CD4-positive, alpha-beta memory T cell (primary cell): ENCODE measurements around the gene RPL15. TPM values are rescaled to one million over a fixed set of nuclear protein-coding genes. Genes with fewer than 3 reads are reported as not detected.

Source experiments
- CTCF ChIA-PET: fragments of 350-600 bp; sonication (Branson Sonifier 250); formaldehyde crosslinking; loops from one replicate; lab custom pipeline; 2021; ENCODE audit warnings: inconsistent platforms; ENCODE audit not compliant: partially characterized antibody; lab: Charles Lee
- POLR2A ChIA-PET: fragments of 350-600 bp; sonication (Branson Sonifier 250); formaldehyde crosslinking; loops from one replicate; lab custom pipeline; 2021; ENCODE audit not compliant: partially characterized antibody; lab: Charles Lee
- DNase-seq, 5 donors: peaks; one replicate each; pipeline versions ENCODE4 v3.0.0 to v3.0.0-alpha.2; 2020 to 2022; ENCODE audit warnings: mixed read lengths in 1 of 5
- H3K27ac ChIP-seq: one replicate; pipeline ENCODE4 v1.7.0; 2013; ENCODE audit warnings: low read depth, low read length
- H3K27me3 ChIP-seq: 2 replicates; pipeline ENCODE4 v1.7.0; 2013; ENCODE audit warnings: mild to moderate bottlenecking, low read length, moderate library complexity; ENCODE audit not compliant: insufficient read depth
- H3K36me3 ChIP-seq: 2 replicates; pipeline ENCODE4 v1.7.0; 2013; ENCODE audit warnings: mild to moderate bottlenecking, low read length, moderate library complexity; ENCODE audit not compliant: insufficient read depth
- H3K4me1 ChIP-seq: 2 replicates; pipeline ENCODE4 v1.7.0; 2013; ENCODE audit warnings: mild to moderate bottlenecking, low read length, moderate library complexity; ENCODE audit not compliant: insufficient read depth
- H3K4me3 ChIP-seq, 2 donors: one replicate each; pipeline ENCODE4 v1.7.0; 2013; ENCODE audit warnings: low read length in 2 of 2, mild to moderate bottlenecking in 1 of 2
- H3K9me3 ChIP-seq, 2 donors: one replicate each; pipeline ENCODE4 v1.7.0; 2013; ENCODE audit warnings: low read length in 2 of 2, control low read depth in 1 of 2; ENCODE audit not compliant: control insufficient read depth in 1 of 2
- H3K27ac Mint-ChIP-seq, 7 donors: one replicate each; pipeline ENCODE4 v1.8.0; 2020 to 2021; ENCODE audit warnings: mixed read lengths in 7 of 7, mild to moderate bottlenecking in 6 of 7, inconsistent platforms in 3 of 7, moderate library complexity in 3 of 7
- H3K27me3 Mint-ChIP-seq, 2 donors: one replicate each; pipeline ENCODE4 v1.8.0; 2020 to 2021; ENCODE audit warnings: mixed read lengths in 2 of 2
- H3K36me3 Mint-ChIP-seq, 2 donors: one replicate each; pipeline ENCODE4 v1.8.0; 2020 to 2021; ENCODE audit warnings: mixed read lengths in 2 of 2, inconsistent platforms in 1 of 2, mild to moderate bottlenecking in 1 of 2
- H3K4me1 Mint-ChIP-seq, 4 donors: one replicate each; pipeline ENCODE4 v1.8.0; 2020 to 2021; ENCODE audit warnings: mixed read lengths in 4 of 4, mild to moderate bottlenecking in 1 of 4
- H3K4me3 Mint-ChIP-seq, 8 donors: one replicate each; pipeline ENCODE4 v1.8.0; 2020 to 2021; ENCODE audit warnings: mixed read lengths in 8 of 8, mild to moderate bottlenecking in 7 of 8, moderate library complexity in 6 of 8, inconsistent platforms in 3 of 8
- H3K9me3 Mint-ChIP-seq, 8 donors: one replicate each; pipeline ENCODE4 v1.8.0; 2020 to 2021; ENCODE audit warnings: mixed read lengths in 8 of 8, mild to moderate bottlenecking in 5 of 8, inconsistent platforms in 3 of 8, moderate library complexity in 1 of 8
- intact Hi-C: fragments of 100-400 bp; cut with micrococcal nuclease; formaldehyde crosslinking; loops from one replicate; pipeline ENCODE4 v1.15.1; 2023
- polyA plus RNA-seq, 2 donors: library from polyadenylated mRNA; unstranded; fragments of 300-500 nt; fragmentation: Illumina TruSeq; gene quantifications; one replicate each; pipeline ENCODE4 v1.2.3, GENCODE V29; 2021
- total RNA-seq, 2 experiments: library from RNA; stranded (reverse); gene quantifications; one replicate each; pipeline ENCODE4 v1.2.3, GENCODE V29; 2021

Gene RPL15
- total and polyA plus RNA-seq, 4 experiments from 2014 or later = 1,856 to 4,720 (median 3,328) TPM

GRCh38 chr3:23945663-23945912 is 28.7 kb downstream of the RPL15 start:
- ChIA-PET CTCF (interaction anchor here (1.0 to 1.4 kb wide), 2 partner anchors 29 to 57 kb away, joined by 4 to 5 read pairs; partner anchors contain the start of genes NKIRAS1 and RPL15), POLR2A (interaction anchor here (1.1 to 8.8 kb wide), 2 partner anchors 28 to 103 kb away, joined by 4 to 142 read pairs; partner anchors contain the start of genes NKIRAS1 and RPL15)
- DNase-seq = no peak
- Mint-ChIP-seq H3K4me3 (peak overlapping the region in 5 of 8 donors; percentile 36 to 69 (median 58)), H3K36me3 (peaks cover 15 to 22% of the 10 kb centered on the region in 2 donors), H3K9me3 (no peaks in the 10 kb centered on the region), H3K4me1 (peaks cover 35 to 56% (median 42%) of the 10 kb centered on the region in 4 donors), H3K27ac (peak overlapping the region in 3 of 7 donors; percentile 23 to 96 (median 63)), H3K27me3 (no peaks in the 10 kb centered on the region)
- Histone ChIP-seq H3K9me3 (no peaks in the 10 kb centered on the region), H3K27me3 (no peaks in the 10 kb centered on the region), H3K27ac (peak overlapping the region; percentile 94), H3K4me3 (peak overlapping the region in 1 of 2 donors; percentile 58), H3K36me3 (no peaks in the 10 kb centered on the region), H3K4me1 (peaks cover 50% of the 10 kb centered on the region)
- intact Hi-C loops = loop anchor here (1.0 to 2.0 kb wide), 5 partner anchors 28 to 1837 kb away; partner anchors contain the start of genes NGLY1, RPL15 and TOP2B

GRCh38 chr3:23945913-23946687 is 29.2 kb downstream of the RPL15 start:
- peak; percentile 97 to 98 (median 98) for DNase-seq
- Mint-ChIP-seq H3K4me1 (peaks cover 37 to 61% (median 45%) of the 10 kb centered on the region in 4 donors), H3K36me3 (peaks cover 15 to 22% of the 10 kb centered on the region in 2 donors), H3K27ac (peak overlapping the region; percentile 93 to 96 (median 95)), H3K9me3 (no peaks in the 10 kb centered on the region), H3K4me3 (peak overlapping the region; percentile 85 to 95 (median 88)), H3K27me3 (no peaks in the 10 kb centered on the region)
- Histone ChIP-seq H3K9me3 (no peaks in the 10 kb centered on the region), H3K4me3 (peak overlapping the region; percentile 83 to 86), H3K27me3 (no peaks in the 10 kb centered on the region), H3K27ac (peak overlapping the region; percentile 94), H3K36me3 (no peaks in the 10 kb centered on the region), H3K4me1 (peaks cover 53% of the 10 kb centered on the region)
- POLR2A ChIA-PET = interaction anchor here (1.1 to 8.8 kb wide), 2 partner anchors 28 to 104 kb away, joined by 4 to 142 read pairs; partner anchors contain the start of genes NKIRAS1 and RPL15
- intact Hi-C loops = loop anchor here (1.0 to 2.0 kb wide), 5 partner anchors 29 to 1837 kb away; partner anchors contain the start of genes NGLY1, RPL15 and TOP2B
- CTCF ChIA-PET = interaction anchor here (1.0 to 1.4 kb wide), 2 partner anchors 29 to 57 kb away, joined by 4 to 5 read pairs; partner anchors contain the start of genes NKIRAS1 and RPL15

- POLR2A ChIA-PET = interaction anchor here (8.8 kb wide), 1 partner anchor 31 kb away, joined by 142 read pairs; the partner anchor contains the start of genes NKIRAS1 and RPL15
- no peaks in the 10 kb centered on the region for H3K27me3 ChIP-seq
- peaks cover 76% of the 10 kb centered on the region for H3K4me1 ChIP-seq
- no peaks in the 10 kb centered on the region for H3K27me3 Mint-ChIP-seq
- H3K27ac Mint-ChIP-seq = peak overlapping the region in 2 of 7 donors; percentile 9 to 96
- H3K4me3 Mint-ChIP-seq = no peak overlapping the region
- peaks cover 15 to 31% of the 10 kb centered on the region in 2 donors for H3K36me3 Mint-ChIP-seq
- H3K9me3 Mint-ChIP-seq = peaks cover 0 to 2% (median 0%) of the 10 kb centered on the region in 8 donors
- no peak for DNase-seq
- H3K4me1 Mint-ChIP-seq = peaks cover 56 to 83% (median 65%) of the 10 kb centered on the region in 4 donors
- H3K27ac ChIP-seq = no peak overlapping the region
- H3K36me3 ChIP-seq = no peaks in the 10 kb centered on the region
- H3K9me3 ChIP-seq = no peaks in the 10 kb centered on the region
- intact Hi-C loops = no loop called here
- CTCF ChIA-PET = no interaction called here
- H3K4me3 ChIP-seq = no peak overlapping the region
Measured at GRCh38 chr3:23948761-23949160, 31.8 kb downstream of the RPL15 start.

GRCh38 chr3:23949784-23950183 is 32.9 kb downstream of the RPL15 start:
- Histone ChIP-seq H3K27me3 (no peaks in the 10 kb centered on the region), H3K4me3 (no peak overlapping the region), H3K36me3 (peaks cover 4% of the 10 kb centered on the region), H3K9me3 (no peaks in the 10 kb centered on the region), H3K27ac (peak overlapping the region; percentile 17), H3K4me1 (peaks cover 81% of the 10 kb centered on the region)
- Mint-ChIP-seq H3K27me3 (no peaks in the 10 kb centered on the region), H3K4me3 (peak overlapping the region; percentile 68 to 89 (median 73)), H3K9me3 (peaks cover 0 to 2% (median 0%) of the 10 kb centered on the region in 8 donors), H3K27ac (peak overlapping the region in 6 of 7 donors; percentile 13 to 96 (median 80)), H3K36me3 (peaks cover 19 to 33% of the 10 kb centered on the region in 2 donors), H3K4me1 (peaks cover 57 to 84% (median 66%) of the 10 kb centered on the region in 4 donors)
- intact Hi-C loops = no loop called here
- DNase-seq = no peak
- CTCF ChIA-PET = no interaction called here
- POLR2A ChIA-PET = interaction anchor here (0.6 to 8.8 kb wide), 2 partner anchors 32 to 706 kb away, joined by 3 to 142 read pairs; partner anchors contain the start of genes NKIRAS1 and RPL15

- peaks cover 59 to 89% (median 70%) of the 10 kb centered on the region in 4 donors for H3K4me1 Mint-ChIP-seq
- peaks cover 83% of the 10 kb centered on the region for H3K4me1 ChIP-seq
- POLR2A ChIA-PET = interaction anchor here (8.8 kb wide), 1 partner anchor 32 kb away, joined by 142 read pairs; the partner anchor contains the start of genes NKIRAS1 and RPL15
Measured at GRCh38 chr3:23950293-23950692, 33.4 kb downstream of the RPL15 start.

DNA sequence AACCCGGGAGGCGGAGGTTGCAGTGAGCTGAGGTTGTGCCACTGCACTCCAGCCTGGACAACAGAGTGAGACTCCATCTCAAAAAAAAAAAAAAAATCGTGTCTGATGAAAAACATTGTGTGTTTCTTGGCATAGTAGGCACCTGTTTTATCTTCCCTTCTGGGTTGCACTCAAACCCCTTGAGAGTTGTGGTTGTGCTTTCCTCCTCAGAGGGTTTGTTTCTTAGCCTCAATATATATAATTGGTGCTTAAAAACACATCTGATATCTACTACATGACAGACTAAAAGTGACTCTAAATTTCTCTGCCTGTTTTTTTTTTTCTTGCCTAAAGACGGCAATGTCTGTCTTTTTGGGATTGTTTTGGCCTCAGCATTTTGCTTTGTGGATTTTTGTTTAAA is 35.7 kb downstream of the RPL15 start:
- Mint-ChIP-seq H3K4me3 (peak overlapping the region in 3 of 8 donors; percentile 4 to 69 (median 43)), H3K36me3 (peaks cover 30 to 41% of the 10 kb centered on the region in 2 donors), H3K9me3 (peaks cover 0 to 2% (median 0%) of the 10 kb centered on the region in 8 donors), H3K4me1 (peaks cover 53 to 93% (median 72%) of the 10 kb centered on the region in 4 donors), H3K27ac (peak overlapping the region in 1 of 7 donors; percentile 61), H3K27me3 (no peaks in the 10 kb centered on the region)
- CTCF ChIA-PET = no interaction called here
- H3K4me1 ChIP-seq = peaks cover 68% of the 10 kb centered on the region
- no peak overlapping the region for H3K27ac ChIP-seq
- intact Hi-C loops = no loop called here
- H3K36me3 ChIP-seq = peaks cover 7% of the 10 kb centered on the region
- no peaks in the 10 kb centered on the region for H3K9me3 ChIP-seq
- H3K27me3 ChIP-seq = no peaks in the 10 kb centered on the region
- no peak for DNase-seq
- no peak overlapping the region for H3K4me3 ChIP-seq
- POLR2A ChIA-PET = no interaction called here

More at GRCh38 chr3:23950293-23950692, 33.4 kb downstream of the RPL15 start:
- Histone ChIP-seq H3K27me3 (no peaks in the 10 kb centered on the region), H3K9me3 (no peaks in the 10 kb centered on the region), H3K4me3 (no peak overlapping the region), H3K36me3 (peaks cover 7% of the 10 kb centered on the region), H3K27ac (peak overlapping the region; percentile 17)
- peak in 1 of 5 donors; percentile 17 for DNase-seq
- intact Hi-C loops = no loop called here
- Mint-ChIP-seq H3K27ac (peak overlapping the region; percentile 22 to 96 (median 75)), H3K4me3 (peak overlapping the region; percentile 68 to 89 (median 73)), H3K36me3 (peaks cover 24 to 38% of the 10 kb centered on the region in 2 donors), H3K27me3 (no peaks in the 10 kb centered on the region), H3K9me3 (peaks cover 0 to 2% (median 0%) of the 10 kb centered on the region in 8 donors)
- CTCF ChIA-PET = interaction anchor here (0.7 kb wide), 1 partner anchor 23 kb away, joined by 3 read pairs; no protein-coding TSS in a partner anchor
